GM19043 (cell line): ENCODE results near the gene ASNSD1.

Experiments used
- ATAC-seq: cut with Tn5 transposase; IDR thresholded peaks from one replicate; pipeline ENCODE4 v1.9.1; 2021; ENCODE audit warnings: low read depth; ENCODE audit not compliant: unreplicated experiment

The ASNSD1 gene

GRCh38 chr2:189661148-189661956 is at the start of gene ASNSD1:
Gene ASNSD1 (plus strand): TSS chr2:189661459. CDS start chr2:189666133, 4,674 bp downstream.
- ATAC-seq = peak; percentile 90

- ATAC-seq = no peak
Measured at GRCh38 chr2:189613077-189613636, 48.1 kb upstream of the ASNSD1 start.

- no peak for ATAC-seq
Measured at GRCh38 chr2:189613650-189614420, 47.4 kb upstream of the ASNSD1 start.

GRCh38 chr2:189614585-189614984 is 46.7 kb upstream of the ASNSD1 start:
- ATAC-seq = no peak

- no peak for ATAC-seq
Measured at GRCh38 chr2:189618197-189618596, 43.1 kb upstream of the ASNSD1 start.

- no peak for ATAC-seq
Measured at GRCh38 chr2:189621781-189622180, 39.5 kb upstream of the ASNSD1 start.

GRCh38 chr2:189623049-189623448 is 38.2 kb upstream of the ASNSD1 start:
- ATAC-seq = no peak

- no peak for ATAC-seq
Measured at GRCh38 chr2:189624648-189625355, 36.5 kb upstream of the ASNSD1 start.

GRCh38 chr2:189625636-189626035 is 35.6 kb upstream of the ASNSD1 start:
- no peak for ATAC-seq

- no peak for ATAC-seq
Measured at GRCh38 chr2:189627789-189628188, 33.5 kb upstream of the ASNSD1 start.

- no peak for ATAC-seq
Measured at GRCh38 chr2:189628817-189629530, 32.3 kb upstream of the ASNSD1 start.

- ATAC-seq = no peak
Measured at GRCh38 chr2:189629531-189630453, 31.5 kb upstream of the ASNSD1 start.

GRCh38 chr2:189631849-189632248 is 29.4 kb upstream of the ASNSD1 start:
- no peak for ATAC-seq

GRCh38 chr2:189633392-189633811 is 27.9 kb upstream of the ASNSD1 start:
- ATAC-seq = no peak

GRCh38 chr2:189635353-189635752 is 25.9 kb upstream of the ASNSD1 start:
- ATAC-seq = no peak

- ATAC-seq = no peak
Measured at GRCh38 chr2:189638301-189639006, 22.8 kb upstream of the ASNSD1 start.

GRCh38 chr2:189639007-189639609 is 22.2 kb upstream of the ASNSD1 start:
- ATAC-seq = no peak

GRCh38 chr2:189641002-189641401 is 20.3 kb upstream of the ASNSD1 start:
- no peak for ATAC-seq
